B cell (primary cell): ENCODE data around the gene PYROXD2. TPM values are rescaled to one million over a fixed set of nuclear protein-coding genes. Genes with fewer than 3 reads are reported as not detected.

Experiments
- ATAC-seq: fragments of 200-7000 bp; cut with Tn5 transposase; one replicate; pipeline ENCODE4 v1.10.0; 2021; ENCODE audit warnings: low read depth, mild to moderate bottlenecking, moderate number of reproducible peaks, moderate library complexity
- CTCF ChIA-PET: fragments of 350-600 bp; sonication (Branson Sonifier 250); formaldehyde crosslinking; loops from one replicate; lab custom pipeline; 2021; ENCODE audit warnings: antibody characterized with exemption, inconsistent platforms; lab: Charles Lee
- POLR2A ChIA-PET: fragments of 350-600 bp; sonication (Branson Sonifier 250); formaldehyde crosslinking; loops from one replicate; lab custom pipeline; 2021; ENCODE audit warnings: antibody characterized with exemption; lab: Charles Lee
- DNase-seq: peaks from one replicate; pipeline ENCODE4 v3.0.0; 2013
- H2AFZ ChIP-seq: 2 replicates; pipeline ENCODE4 v1.6.1; 2012; ENCODE audit warnings: mild to moderate bottlenecking, low read depth, low read length; ENCODE audit not compliant: insufficient read depth, poor library complexity, severe bottlenecking
- H3K27ac ChIP-seq, 2 donors: 1 replicate in 1 of 2; 2 replicates in 1 of 2; pipeline ENCODE4 v1.5.1; 2012 to 2013; ENCODE audit warnings: low read length in 2 of 2, mild to moderate bottlenecking in 2 of 2, moderate library complexity in 1 of 2
- H3K27me3 ChIP-seq, 4 experiments: fragments of 200-600 bp in 1 of 4; sonication (generic) in 1 of 4; replicated peaks in 1 of 4; 1 replicate in 2 of 4; 2 replicates in 2 of 4; pipeline versions ENCODE4 v1.6.1 to v1.7.0; 2013 to 2016; ENCODE audit warnings: low read length in 3 of 4, mild to moderate bottlenecking in 2 of 4, mixed read lengths in 1 of 4, moderate library complexity in 1 of 4; ENCODE audit not compliant: insufficient read depth in 4 of 4, control insufficient read depth in 3 of 4; ENCODE audit errors: control extremely low read depth in 1 of 4
- H3K36me3 ChIP-seq, 2 experiments: replicated peaks in 1 of 2; 1 replicate in 1 of 2; 2 replicates in 1 of 2; pipeline versions ENCODE4 v1.6.1 to v1.7.1; 2013; ENCODE audit warnings: low read length in 1 of 2; ENCODE audit not compliant: insufficient read depth in 2 of 2, control insufficient read depth in 1 of 2; ENCODE audit errors: control extremely low read depth in 1 of 2, extremely low read depth in 1 of 2
- H3K4me1 ChIP-seq, 2 donors: fragments of 200-600 bp in 1 of 2; sonication (generic) in 1 of 2; 1 replicate in 1 of 2; 2 replicates in 1 of 2; pipeline versions ENCODE4 v1.5.1 to v1.6.1; 2013 to 2017; ENCODE audit warnings: low read length in 2 of 2; ENCODE audit not compliant: control insufficient read depth in 2 of 2, insufficient read depth in 2 of 2
- H3K4me2 ChIP-seq: replicated peaks from 2 replicates; pipeline ENCODE3; 2012; ENCODE audit warnings: mild to moderate bottlenecking, low read depth, low read length; ENCODE audit not compliant: poor library complexity, severe bottlenecking
- H3K4me3 ChIP-seq, 5 experiments: fragments of 200-600 bp in 1 of 5; sonication (generic) in 1 of 5; 1 replicate in 3 of 5; 2 replicates in 2 of 5; pipeline versions ENCODE4 v1.5.1 to v1.7.0; 2011 to 2016; ENCODE audit warnings: low read length in 4 of 5, mild to moderate bottlenecking in 4 of 5, low read depth in 2 of 5, control low read depth in 1 of 5, moderate library complexity in 1 of 5; ENCODE audit not compliant: insufficient read depth in 1 of 5; ENCODE audit errors: control extremely low read depth in 1 of 5, extremely low read depth in 1 of 5
- H3K79me2 ChIP-seq: fragments of 200-600 bp; sonication (generic); one replicate; pipeline ENCODE4 v1.6.0; 2016; ENCODE audit warnings: low read length; ENCODE audit not compliant: control insufficient read depth, insufficient read depth
- H3K9ac ChIP-seq: fragments of 200-600 bp; sonication (generic); 2 replicates; pipeline ENCODE4 v1.6.1; 2017; ENCODE audit warnings: mild to moderate bottlenecking, low read length, moderate library complexity
- H3K9me3 ChIP-seq, 3 donors: one replicate each; pipeline versions ENCODE4 v1.6.1 to v1.7.1; 2013; ENCODE audit warnings: low read length in 2 of 3; ENCODE audit not compliant: control insufficient read depth in 2 of 3, insufficient read depth in 1 of 3; ENCODE audit errors: control extremely low read depth in 1 of 3
- H4K20me1 ChIP-seq: 2 replicates; pipeline ENCODE4 v1.6.0; 2012; ENCODE audit warnings: mild to moderate bottlenecking, low read length; ENCODE audit not compliant: insufficient read depth, control insufficient read depth, poor library complexity, severe bottlenecking
- H3K27ac Mint-ChIP-seq: one replicate; pipeline ENCODE4 v1.8.0; 2021; ENCODE audit warnings: mixed read lengths
- H3K27me3 Mint-ChIP-seq: one replicate; pipeline ENCODE4 v1.8.0; 2021; ENCODE audit warnings: mixed read lengths
- H3K4me1 Mint-ChIP-seq: one replicate; pipeline ENCODE4 v1.8.0; 2021; ENCODE audit warnings: mixed read lengths
- H3K4me3 Mint-ChIP-seq: one replicate; pipeline ENCODE4 v1.8.0; 2021; ENCODE audit warnings: mixed read lengths
- H3K9me3 Mint-ChIP-seq: one replicate; pipeline ENCODE4 v1.8.0; 2022; ENCODE audit warnings: mixed read lengths; ENCODE audit not compliant: insufficient read depth
- CTCF ChIP-seq: fragments of 200-600 bp; IDR thresholded peaks from one replicate; pipeline ENCODE4 v1.8.0; 2022; ENCODE audit warnings: antibody characterized with exemption, mild to moderate bottlenecking
- EZH2 ChIP-seq: IDR thresholded peaks from 2 replicates; pipeline ENCODE4 v1.6.1; 2012; ENCODE audit warnings: borderline replicate concordance, low read depth, mild to moderate bottlenecking, moderate library complexity, low read length; ENCODE audit not compliant: insufficient read depth, poor library complexity, severe bottlenecking
- WGBS: methylation state at CpG from one replicate; pipeline ENCODE4 v1.1.5; 2013; ENCODE audit warnings: missing lambda C conversion rate; ENCODE audit not compliant: insufficient coverage; 5-methylcytosine and 5-hydroxymethylcytosine counted together
- intact Hi-C: fragments of 100-400 bp; cut with micrococcal nuclease; formaldehyde crosslinking; loops from one replicate; pipeline ENCODE4 v1.10.0; 2022
- polyA plus RNA-seq: library from polyadenylated mRNA; depleted of rRNA; stranded (reverse); fragments of >200 nt; gene quantifications from 2 replicates; pipeline ENCODE4 v1.2.3, GENCODE V29; 2012
- total RNA-seq, 2 donors: library from RNA; stranded (reverse); fragments of 120-200 nt in 1 of 2; gene quantifications; 1 replicate in 1 of 2; 2 replicates in 1 of 2; pipeline versions ENCODE4 v1.2.3 to v1.2.4, GENCODE V29; 2013 to 2022

Gene PYROXD2
- total and polyA plus RNA-seq, 2 donors (not counting 1 experiment from before 2014, with no cell fraction given), result 25.1 to 960 TPM

DNA sequence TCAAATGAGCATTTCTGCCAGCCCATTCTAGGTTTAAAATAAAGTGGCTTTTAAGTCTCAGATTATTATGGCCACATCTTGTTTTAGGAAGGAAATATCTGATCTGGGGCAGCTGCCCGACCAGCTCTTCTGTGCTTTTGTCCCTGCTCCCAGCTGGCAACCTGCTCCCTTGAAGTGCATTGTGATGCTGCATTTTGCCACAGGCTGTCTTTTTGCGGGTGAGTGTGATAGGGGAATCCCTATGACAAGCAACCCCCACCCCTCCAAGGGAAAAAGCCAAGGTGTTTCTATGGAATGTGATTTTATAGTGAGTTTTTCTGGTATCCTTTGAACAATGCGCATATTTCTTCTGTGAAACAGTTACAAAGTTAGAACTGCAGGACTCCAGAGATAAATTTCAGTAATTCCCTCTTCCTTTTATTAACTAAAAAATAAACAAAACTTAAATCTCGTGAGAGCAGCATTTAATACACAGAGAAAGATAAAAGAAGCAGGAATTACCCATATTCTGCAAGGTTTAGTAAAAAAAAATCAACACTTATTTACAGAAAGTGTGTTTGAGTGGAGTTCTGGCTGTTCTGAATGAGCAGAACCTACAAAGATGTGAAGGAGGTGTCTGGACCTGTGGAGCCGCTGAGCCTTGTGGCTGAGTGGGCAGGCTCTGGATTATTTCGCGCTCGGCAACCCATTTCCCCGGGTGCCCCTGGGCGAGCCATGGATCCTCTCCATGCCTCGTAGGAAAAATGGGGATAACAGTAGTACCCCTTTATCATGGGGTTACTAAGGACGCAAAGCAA, 41.9 kb upstream of the PYROXD2 start:
- Histone ChIP-seq H4K20me1 (no peaks in the 10 kb centered on the region), H3K27me3 (peaks cover 0 to 18% (median 4%) of the 10 kb centered on the region in 4 experiments), H3K4me2 (no peak overlapping the region), H3K9ac (no peak overlapping the region), H3K27ac (no peak overlapping the region), H3K4me3 (no peak overlapping the region), H3K36me3 (no peaks in the 10 kb centered on the region), H3K9me3 (no peaks in the 10 kb centered on the region), H3K79me2 (no peaks in the 10 kb centered on the region), H2AFZ (no peak overlapping the region), H3K4me1 (no peaks in the 10 kb centered on the region)
- Mint-ChIP-seq H3K4me1 (no peaks in the 10 kb centered on the region), H3K27me3 (peaks cover 19% of the 10 kb centered on the region), H3K4me3 (no peak overlapping the region), H3K9me3 (no peaks in the 10 kb centered on the region), H3K27ac (no peak overlapping the region)
- no peak for DNase-seq
- ATAC-seq, result no peak
- intact Hi-C loops, result no loop called here
- ChIA-PET POLR2A (no interaction called here), CTCF (interaction anchor here (0.7 kb wide), 1 partner anchor 10 kb away, joined by 3 read pairs; no protein-coding TSS in a partner anchor)
- WGBS, result 97% methylated on average over 8 of the region's 12 CpGs
- no peak for TF ChIP-seq CTCF
- no peak for TF ChIP-seq EZH2

- intact Hi-C loops, result no loop called here
- Histone ChIP-seq H2AFZ (no peak overlapping the region), H3K4me1 (no peaks in the 10 kb centered on the region), H3K4me3 (no peak overlapping the region), H3K36me3 (no peaks in the 10 kb centered on the region), H3K4me2 (no peak overlapping the region), H3K9ac (no peak overlapping the region), H3K9me3 (no peaks in the 10 kb centered on the region), H3K27ac (no peak overlapping the region), H3K79me2 (no peaks in the 10 kb centered on the region), H3K27me3 (peaks cover 0 to 18% (median 4%) of the 10 kb centered on the region in 4 experiments), H4K20me1 (no peaks in the 10 kb centered on the region)
- H3K4me1 Mint-ChIP-seq, result no peaks in the 10 kb centered on the region
- DNase-seq (no peak), ATAC-seq (no peak)
- H3K4me3 Mint-ChIP-seq, result no peak overlapping the region
- peaks cover 19% of the 10 kb centered on the region for H3K27me3 Mint-ChIP-seq
- TF ChIP-seq EZH2, result no peak
- no peak for TF ChIP-seq CTCF
- ChIA-PET POLR2A (no interaction called here), CTCF (interaction anchor here (0.7 kb wide), 1 partner anchor 11 kb away, joined by 3 read pairs; no protein-coding TSS in a partner anchor)
- WGBS, result 92% methylated on average over 4 of the region's 4 CpGs
- no peaks in the 10 kb centered on the region for H3K9me3 Mint-ChIP-seq
- H3K27ac Mint-ChIP-seq, result no peak overlapping the region
These were observed 41.1 kb upstream of the PYROXD2 start for GRCh38 chr10:98456043-98456570.
